Endothelial cell of umbilical vein (primary cell): ENCODE measurements around the gene ARNT2. TPM values are rescaled to one million over a fixed set of nuclear protein-coding genes. Genes with fewer than 3 reads are reported as not detected.

ENCODE experiments used
- BruUV-seq: library from RNA; stranded (reverse); fragments of 400-500 nt; replicated peaks from 2 replicates; lab custom pipeline; 2021; lab: Mats Ljungman, UMichigan
- CTCF ChIA-PET: fragments of 300-600, 350-600 bp; sonication (Branson Sonifier 250); formaldehyde crosslinking; loops from one replicate; lab custom pipeline; 2021; ENCODE audit warnings: antibody characterized with exemption, inconsistent platforms; lab: Charles Lee
- POLR2A ChIA-PET: fragments of 300-600, 350-600 bp; sonication (Branson Sonifier 250); formaldehyde crosslinking; loops from one replicate; lab custom pipeline; 2021; ENCODE audit warnings: antibody characterized with exemption, inconsistent platforms; lab: Charles Lee
- DNase-seq: peaks from one replicate; pipeline ENCODE4 v3.0.0-alpha.2; 2011; ENCODE audit warnings: low read depth, low spot score
- FAIRE-seq: peaks from 2 replicates; lab custom pipeline; 2011; peaks lifted over from hg19 to GRCh38; lab: Jason Lieb, UNC
- H2AFZ ChIP-seq: 2 replicates; pipeline ENCODE4 v1.6.0; 2012; ENCODE audit warnings: low read depth, low read length, control low read depth, inconsistent platforms
- H3K27ac ChIP-seq: 2 replicates; pipeline ENCODE4 v1.5.1; 2011; ENCODE audit warnings: low read depth, mild to moderate bottlenecking, control low read depth, low read length, moderate library complexity; ENCODE audit not compliant: insufficient read depth
- H3K27me3 ChIP-seq, 2 experiments: 2 replicates each; pipeline versions ENCODE4 v1.6.0 to v1.6.1; 2011; ENCODE audit warnings: low read length in 2 of 2, mixed read lengths in 1 of 2; ENCODE audit not compliant: control insufficient read depth in 2 of 2, insufficient read depth in 2 of 2
- H3K36me3 ChIP-seq, 2 experiments: 2 replicates in 1 of 2; 3 replicates in 1 of 2; pipeline ENCODE4 v1.5.1; 2011; ENCODE audit warnings: low read length in 2 of 2, mild to moderate bottlenecking in 1 of 2, moderate library complexity in 1 of 2; ENCODE audit not compliant: control insufficient read depth in 2 of 2, insufficient read depth in 2 of 2; ENCODE audit errors: extremely low read depth in 1 of 2
- H3K4me1 ChIP-seq: 3 replicates; pipeline ENCODE4 v1.5.1; 2011; ENCODE audit warnings: mild to moderate bottlenecking, low read length; ENCODE audit not compliant: control insufficient read depth, insufficient read depth; ENCODE audit errors: extremely low read depth
- H3K4me2 ChIP-seq: 2 replicates; pipeline ENCODE4 v1.6.1; 2011; ENCODE audit warnings: low read length, control low read depth, mixed read lengths; ENCODE audit not compliant: insufficient read depth
- H3K4me3 ChIP-seq, 3 experiments: fragments of 200-600 bp in 1 of 3; sonication (generic), shearing (Covaris generic) in 1 of 3; replicated peaks in 1 of 3; 2 replicates each; pipeline ENCODE4 v1.5.1; 2011 to 2016; ENCODE audit warnings: control low read depth in 3 of 3, low read length in 3 of 3, mild to moderate bottlenecking in 2 of 3, inconsistent platforms in 1 of 3, low read depth in 1 of 3, moderate library complexity in 1 of 3; ENCODE audit not compliant: insufficient read depth in 1 of 3
- H3K79me2 ChIP-seq: 2 replicates; pipeline ENCODE4 v1.6.0; 2012; ENCODE audit warnings: low read length, inconsistent platforms; ENCODE audit not compliant: control insufficient read depth, insufficient read depth
- H3K9ac ChIP-seq: replicated peaks from 2 replicates; pipeline ENCODE3; 2011; ENCODE audit warnings: low read length, control low read depth; ENCODE audit not compliant: insufficient read depth; ENCODE audit errors: extremely low read depth
- H3K9me1 ChIP-seq: replicated peaks from 3 replicates; pipeline ENCODE4 v1.6.0; 2011; ENCODE audit warnings: mild to moderate bottlenecking, low read length; ENCODE audit not compliant: control insufficient read depth, insufficient read depth; ENCODE audit errors: extremely low read depth
- H3K9me3 ChIP-seq: replicated peaks from 2 replicates; pipeline ENCODE4 v1.5.1; 2012; ENCODE audit warnings: low read length, inconsistent platforms; ENCODE audit not compliant: control insufficient read depth, insufficient read depth
- H4K20me1 ChIP-seq: replicated peaks from 2 replicates; pipeline ENCODE3; 2011; ENCODE audit warnings: mild to moderate bottlenecking, low read length; ENCODE audit not compliant: control insufficient read depth, insufficient read depth; ENCODE audit errors: extremely low read depth
- CTCF ChIP-seq, 2 donors: IDR thresholded peaks; 1 replicate in 1 of 2; 2 replicates in 1 of 2; pipeline ENCODE4 v1.5.1; 2011; ENCODE audit warnings: low read length in 2 of 2, mild to moderate bottlenecking in 2 of 2, moderate library complexity in 2 of 2, control low read depth in 1 of 2, inconsistent platforms in 1 of 2, low read depth in 1 of 2; ENCODE audit not compliant: insufficient read depth in 1 of 2; ENCODE audit errors: extremely low read depth in 1 of 2
- FOS ChIP-seq: IDR thresholded peaks from 2 replicates; pipeline ENCODE4 v1.6.1; 2011; ENCODE audit warnings: mild to moderate bottlenecking, low read length, moderate library complexity, borderline replicate concordance; ENCODE audit not compliant: insufficient read depth
- GATA2 ChIP-seq: IDR thresholded peaks from 2 replicates; pipeline ENCODE4 v1.7.0; 2011; ENCODE audit warnings: low read depth, mild to moderate bottlenecking, moderate library complexity, mixed read lengths, low read length; ENCODE audit not compliant: insufficient read length, insufficient read depth
- MYC ChIP-seq: IDR thresholded peaks from one replicate; pipeline ENCODE4 v1.6.1; 2011; ENCODE audit warnings: mild to moderate bottlenecking, low read depth, low read length
- dilution Hi-C: fragments of 300-500 bp; cut with MboI; formaldehyde crosslinking; loops from one replicate; pipeline ENCODE4 v1.15.0; 2019; ENCODE audit warnings: low sequenced_read_pairs; ENCODE audit not compliant: extremely low pct_ligation_motif_present
- intact Hi-C: fragments of 100-400 bp; cut with micrococcal nuclease; formaldehyde crosslinking; loops from one replicate; pipeline ENCODE4 v1.10.0; 2022
- polyA plus RNA-seq, 4 experiments: library from polyadenylated mRNA; depleted of rRNA in 3 of 4; stranded (reverse) in 3 of 4; unstranded in 1 of 4; fragments of >200 nt; gene quantifications; 2 replicates each; pipeline versions ENCODE4 v1.2.1 to v1.2.3, GENCODE V29; 2011 to 2012; ENCODE audit warnings: missing spikeins in 1 of 4
- total RNA-seq: library from RNA; stranded (reverse); gene quantifications from 2 replicates; pipeline ENCODE4 v1.2.3, GENCODE V29; 2021

Gene ARNT2
- total and polyA plus RNA-seq, 2 donors (not counting 3 experiments of a cell fraction or from before 2014, with no cell fraction given): 0.03 to 0.20 TPM

- Histone ChIP-seq H3K9me1 (no peaks in the 10 kb centered on the region), H3K9ac (no peak overlapping the region), H4K20me1 (no peaks in the 10 kb centered on the region), H3K27ac (no peak overlapping the region), H2AFZ (no peak overlapping the region), H3K4me2 (no peak overlapping the region), H3K4me1 (peaks cover 3% of the 10 kb centered on the region), H3K36me3 (no peaks in the 10 kb centered on the region), H3K79me2 (no peaks in the 10 kb centered on the region), H3K4me3 (no peak overlapping the region), H3K27me3 (peaks cover 4 to 7% of the 10 kb centered on the region in 2 experiments), H3K9me3 (no peaks in the 10 kb centered on the region)
- ChIA-PET POLR2A (no interaction called here), CTCF (interaction anchor here (1.6 to 8.5 kb wide), 20 partner anchors 10 to 697 kb away, joined by 3 to 828 read pairs (median 20); partner anchors contain the start of genes ABHD17C and CEMIP)
- dilution Hi-C loops (loop anchor here (25.0 kb wide), 1 partner anchor 143 kb away; no protein-coding TSS in a partner anchor), intact Hi-C loops (no loop called here)
- DNase-seq: no peak
- FAIRE-seq: no peak
- no TSS peak for BruUV-seq
- no peak for TF ChIP-seq FOS
- no peak for TF ChIP-seq CTCF (IDR thresholded peaks at IDR 0.05; ENCODE audit: extremely low read depth in 1 of 2, insufficient read depth in 1 of 2, low read depth in 1 of 2, low read length in 2 of 2)
- no peak for TF ChIP-seq GATA2
- TF ChIP-seq MYC: no peak
Measured at GRCh38 chr15:80568876-80569605, 164.9 kb downstream of the ARNT2 start.
